Renal cortical epithelial cell (primary cell): ENCODE data around the gene CHSY1. TPM values are rescaled to one million over a fixed set of nuclear protein-coding genes. Genes with fewer than 3 reads are reported as not detected.
"Not testable (repeated sequence)": the region's sequence is repeated elsewhere in the genome, so short reads cannot be mapped to it uniquely, and the experiment has no call there.

ENCODE experiments used
- DNase-seq: peaks from one replicate; pipeline ENCODE4 v3.0.0-alpha.2; 2011; ENCODE audit warnings: low read depth
- total RNA-seq: library from RNA; depleted of rRNA; stranded (reverse); fragments of >200 nt; gene quantifications from 2 replicates; pipeline ENCODE4 v1.2.3, GENCODE V29; 2014

CHSY1 gene
- 23.8 and 36.1 TPM in 2 replicates for total RNA-seq

GRCh38 chr15:101251830-101252820 lies at the start of gene CHSY1:
CHSY1 (minus strand) TSS chr15:101252048; CDS start chr15:101251456, 592 bp downstream.
- DNase-seq = peak; percentile 58

- no peak for DNase-seq
Observed at GRCh38 chr15:101296418-101297405, 44.9 kb upstream of the CHSY1 start.

GRCh38 chr15:101295607-101296161 lies 43.8 kb upstream of the CHSY1 start:
- no peak for DNase-seq

GRCh38 chr15:101294731-101295606 lies 43.1 kb upstream of the CHSY1 start, which contains the start of gene SNRPA1:
SNRPA1 (minus strand) TSS chr15:101295248; CDS start chr15:101295178, 70 bp downstream.
- DNase-seq = peak; percentile 81

GRCh38 chr15:101293122-101293521 lies 41.3 kb upstream of the CHSY1 start:
- no peak for DNase-seq

GRCh38 chr15:101288905-101289513 lies 37.2 kb upstream of the CHSY1 start:
- DNase-seq = peak; percentile 67

GRCh38 chr15:101287342-101287741 lies 35.5 kb upstream of the CHSY1 start:
- not testable (repeated sequence) for DNase-seq

- no peak for DNase-seq
Observed at GRCh38 chr15:101286471-101287114, 34.7 kb upstream of the CHSY1 start.

GRCh38 chr15:101283931-101284330 lies 32.1 kb upstream of the CHSY1 start:
- no peak for DNase-seq

- DNase-seq = no peak
Observed at GRCh38 chr15:101280007-101280406, 28.2 kb upstream of the CHSY1 start.

- no peak for DNase-seq
Observed at GRCh38 chr15:101277943-101278564, 26.2 kb upstream of the CHSY1 start.

GRCh38 chr15:101277038-101277822 lies 25.4 kb upstream of the CHSY1 start, which contains the start of gene SELENOS:
SELENOS (minus strand) TSS chr15:101277485; CDS start chr15:101277417, 68 bp downstream.
- peak; percentile 43 for DNase-seq

GRCh38 chr15:101276501-101277037 lies 24.7 kb upstream of the CHSY1 start:
- no peak for DNase-seq

GRCh38 chr15:101275018-101275417 lies 23.2 kb upstream of the CHSY1 start:
- no peak for DNase-seq

- DNase-seq = no peak
Observed at GRCh38 chr15:101273534-101273933, 21.7 kb upstream of the CHSY1 start.

GRCh38 chr15:101272584-101272983 lies 20.7 kb upstream of the CHSY1 start:
- DNase-seq = no peak

GRCh38 chr15:101269479-101270223 lies 17.8 kb upstream of the CHSY1 start:
- no peak for DNase-seq
